ENCODE results near the gene ATP1A4.

The ATP1A4 gene

GRCh38 chr1:160129966-160130365 is 21.4 kb upstream of the ATP1A4 start:
- H3K4me1 Mint-ChIP-seq (ENCODE audit: low read depth): no peaks in the 10 kb centered on the region
- no peaks in the 10 kb centered on the region for H3K9me3 Mint-ChIP-seq
- H3K27ac Mint-ChIP-seq: no peak overlapping the region
- no peak overlapping the region for H3K4me3 Mint-ChIP-seq
- H3K27me3 Mint-ChIP-seq: peaks cover 9% of the 10 kb centered on the region
- no peaks in the 10 kb centered on the region for H3K36me3 Mint-ChIP-seq (ENCODE audit: low read depth)

GRCh38 chr1:160130486-160130885 is 20.9 kb upstream of the ATP1A4 start:
- Mint-ChIP-seq H3K27ac (no peak overlapping the region), H3K9me3 (no peaks in the 10 kb centered on the region), H3K4me3 (no peak overlapping the region), H3K4me1 (ENCODE audit: low read depth) (no peaks in the 10 kb centered on the region), H3K27me3 (peaks cover 9% of the 10 kb centered on the region), H3K36me3 (ENCODE audit: low read depth) (no peaks in the 10 kb centered on the region)

- no peaks in the 10 kb centered on the region for H3K4me1 Mint-ChIP-seq (ENCODE audit: low read depth)
- peaks cover 9% of the 10 kb centered on the region for H3K27me3 Mint-ChIP-seq
- no peak overlapping the region for H3K27ac Mint-ChIP-seq
- H3K9me3 Mint-ChIP-seq: no peaks in the 10 kb centered on the region
- no peaks in the 10 kb centered on the region for H3K36me3 Mint-ChIP-seq (ENCODE audit: low read depth)
- H3K4me3 Mint-ChIP-seq: no peak overlapping the region
Observed at GRCh38 chr1:160130939-160131338, 20.5 kb upstream of the ATP1A4 start.

- Mint-ChIP-seq H3K27ac (no peak overlapping the region), H3K4me1 (ENCODE audit: low read depth) (no peaks in the 10 kb centered on the region), H3K9me3 (no peaks in the 10 kb centered on the region), H3K27me3 (peaks cover 9% of the 10 kb centered on the region), H3K4me3 (no peak overlapping the region), H3K36me3 (ENCODE audit: low read depth) (no peaks in the 10 kb centered on the region)
Observed at GRCh38 chr1:160131803-160132565, 19.4 kb upstream of the ATP1A4 start.

- Mint-ChIP-seq H3K27ac (no peak overlapping the region), H3K4me3 (no peak overlapping the region), H3K4me1 (ENCODE audit: low read depth) (no peaks in the 10 kb centered on the region), H3K9me3 (no peaks in the 10 kb centered on the region), H3K27me3 (peaks cover 9% of the 10 kb centered on the region), H3K36me3 (ENCODE audit: low read depth) (no peaks in the 10 kb centered on the region)
Observed at GRCh38 chr1:160133990-160134770, 17.2 kb upstream of the ATP1A4 start.

- no peaks in the 10 kb centered on the region for H3K9me3 Mint-ChIP-seq
- peaks cover 9% of the 10 kb centered on the region for H3K27me3 Mint-ChIP-seq
- no peaks in the 10 kb centered on the region for H3K36me3 Mint-ChIP-seq (ENCODE audit: low read depth)
- H3K27ac Mint-ChIP-seq: no peak overlapping the region
- H3K4me1 Mint-ChIP-seq (ENCODE audit: low read depth): no peaks in the 10 kb centered on the region
- no peak overlapping the region for H3K4me3 Mint-ChIP-seq
Observed at GRCh38 chr1:160134791-160135572, 16.4 kb upstream of the ATP1A4 start.

- no peak overlapping the region for H3K27ac Mint-ChIP-seq
- no peak overlapping the region for H3K4me3 Mint-ChIP-seq
- peaks cover 3% of the 10 kb centered on the region for H3K27me3 Mint-ChIP-seq
- no peaks in the 10 kb centered on the region for H3K4me1 Mint-ChIP-seq (ENCODE audit: low read depth)
- H3K36me3 Mint-ChIP-seq (ENCODE audit: low read depth): no peaks in the 10 kb centered on the region
- H3K9me3 Mint-ChIP-seq: no peaks in the 10 kb centered on the region
Observed at GRCh38 chr1:160136121-160136925, 15.1 kb upstream of the ATP1A4 start.

- no peak overlapping the region for H3K27ac Mint-ChIP-seq
- H3K36me3 Mint-ChIP-seq (ENCODE audit: low read depth): no peaks in the 10 kb centered on the region
- no peaks in the 10 kb centered on the region for H3K4me1 Mint-ChIP-seq (ENCODE audit: low read depth)
- H3K4me3 Mint-ChIP-seq: no peak overlapping the region
- H3K27me3 Mint-ChIP-seq: peaks cover 3% of the 10 kb centered on the region
- H3K9me3 Mint-ChIP-seq: no peaks in the 10 kb centered on the region
Observed at GRCh38 chr1:160136926-160137200, 14.5 kb upstream of the ATP1A4 start.

GRCh38 chr1:160137216-160137862 is 14.1 kb upstream of the ATP1A4 start:
- peaks cover 5% of the 10 kb centered on the region for H3K27me3 Mint-ChIP-seq
- no peaks in the 10 kb centered on the region for H3K36me3 Mint-ChIP-seq (ENCODE audit: low read depth)
- no peak overlapping the region for H3K27ac Mint-ChIP-seq
- H3K9me3 Mint-ChIP-seq: no peaks in the 10 kb centered on the region
- H3K4me3 Mint-ChIP-seq: no peak overlapping the region
- H3K4me1 Mint-ChIP-seq (ENCODE audit: low read depth): no peaks in the 10 kb centered on the region

GRCh38 chr1:160139840-160140239 is 11.6 kb upstream of the ATP1A4 start:
- no peaks in the 10 kb centered on the region for H3K9me3 Mint-ChIP-seq
- no peaks in the 10 kb centered on the region for H3K36me3 Mint-ChIP-seq (ENCODE audit: low read depth)
- no peak overlapping the region for H3K4me3 Mint-ChIP-seq
- H3K27me3 Mint-ChIP-seq: peaks cover 13% of the 10 kb centered on the region
- no peak overlapping the region for H3K27ac Mint-ChIP-seq
- no peaks in the 10 kb centered on the region for H3K4me1 Mint-ChIP-seq (ENCODE audit: low read depth)

- Mint-ChIP-seq H3K27me3 (peaks cover 15% of the 10 kb centered on the region), H3K27ac (no peak overlapping the region), H3K4me3 (no peak overlapping the region), H3K9me3 (no peaks in the 10 kb centered on the region), H3K4me1 (ENCODE audit: low read depth) (no peaks in the 10 kb centered on the region), H3K36me3 (ENCODE audit: low read depth) (no peaks in the 10 kb centered on the region)
Observed at GRCh38 chr1:160143695-160144094, 7.7 kb upstream of the ATP1A4 start.

GRCh38 chr1:160144921-160145320 is 6.5 kb upstream of the ATP1A4 start:
- H3K27me3 Mint-ChIP-seq: peaks cover 15% of the 10 kb centered on the region
- H3K4me3 Mint-ChIP-seq: no peak overlapping the region
- H3K36me3 Mint-ChIP-seq (ENCODE audit: low read depth): no peaks in the 10 kb centered on the region
- H3K4me1 Mint-ChIP-seq (ENCODE audit: low read depth): no peaks in the 10 kb centered on the region
- H3K9me3 Mint-ChIP-seq: no peaks in the 10 kb centered on the region
- H3K27ac Mint-ChIP-seq: no peak overlapping the region

- Mint-ChIP-seq H3K36me3 (ENCODE audit: low read depth) (no peaks in the 10 kb centered on the region), H3K4me3 (no peak overlapping the region), H3K27me3 (peaks cover 14% of the 10 kb centered on the region), H3K4me1 (ENCODE audit: low read depth) (no peaks in the 10 kb centered on the region), H3K9me3 (no peaks in the 10 kb centered on the region), H3K27ac (no peak overlapping the region)
Observed at GRCh38 chr1:160146107-160146506, 5.3 kb upstream of the ATP1A4 start.

GRCh38 chr1:160148121-160148520 is 3.3 kb upstream of the ATP1A4 start:
- no peaks in the 10 kb centered on the region for H3K4me1 Mint-ChIP-seq (ENCODE audit: low read depth)
- no peak overlapping the region for H3K4me3 Mint-ChIP-seq
- peaks cover 8% of the 10 kb centered on the region for H3K27me3 Mint-ChIP-seq
- no peaks in the 10 kb centered on the region for H3K9me3 Mint-ChIP-seq
- no peaks in the 10 kb centered on the region for H3K36me3 Mint-ChIP-seq (ENCODE audit: low read depth)
- H3K27ac Mint-ChIP-seq: no peak overlapping the region

Measured in stimulated activated naive CD8-positive, alpha-beta T cell treated with anti-CD3 and anti-CD28 coated beads, Interleukin-15, Interleukin-2, amounts not matched to agents 100 ng/mL and 50 ng/mL, for 24 hours (primary cell).